Nephron progenitor cell (in vitro differentiated cells): ENCODE results near the gene ATN1.
A peak's percentile ranks its signal among the peaks of the same experiment; 100 is the strongest.
"Not testable (repeated sequence)": the region's sequence is repeated elsewhere in the genome, so short reads cannot be mapped to it uniquely, and the experiment has no call there.

Experiments used
- DNase-seq: peaks from one replicate; pipeline ENCODE4 v3.0.0; 2021
- H3K27ac Mint-ChIP-seq: 2 replicates; pipeline ENCODE4 v1.8.0; 2021; ENCODE audit warnings: mild to moderate bottlenecking, moderate library complexity, mixed read lengths
- H3K27me3 Mint-ChIP-seq: 2 replicates; pipeline ENCODE4 v1.8.0; 2021; ENCODE audit warnings: mild to moderate bottlenecking, low read depth, mixed read lengths; ENCODE audit not compliant: poor library complexity
- H3K36me3 Mint-ChIP-seq: 2 replicates; pipeline ENCODE4 v1.8.0; 2021; ENCODE audit warnings: low read depth, mixed read lengths
- H3K4me1 Mint-ChIP-seq: 2 replicates; pipeline ENCODE4 v1.8.0; 2021; ENCODE audit warnings: mixed read lengths
- H3K4me3 Mint-ChIP-seq: 2 replicates; pipeline ENCODE4 v1.8.0; 2021; ENCODE audit warnings: mild to moderate bottlenecking, moderate library complexity, mixed read lengths
- H3K9me3 Mint-ChIP-seq: 2 replicates; pipeline ENCODE4 v1.8.0; 2021; ENCODE audit warnings: mild to moderate bottlenecking, moderate library complexity, mixed read lengths
- CTCF ChIP-seq: fragments of 200-600 bp; sonication (generic); IDR thresholded peaks from 2 replicates; pipeline ENCODE4 v1.5.0; 2021; ENCODE audit warnings: antibody characterized with exemption

Gene ATN1

GRCh38 chr12:6888360-6888759 is 39.4 kb upstream of the ATN1 start:
- TF ChIP-seq CTCF = no peak
- H3K4me3 Mint-ChIP-seq = no peak overlapping the region
- H3K4me1 Mint-ChIP-seq = peaks cover 48% of the 10 kb centered on the region
- H3K27ac Mint-ChIP-seq = no peak overlapping the region
- H3K9me3 Mint-ChIP-seq = no peaks in the 10 kb centered on the region
- H3K27me3 Mint-ChIP-seq = no peaks in the 10 kb centered on the region
- no peak for DNase-seq
- peaks cover 8% of the 10 kb centered on the region for H3K36me3 Mint-ChIP-seq

GRCh38 chr12:6888794-6889193 is 39.0 kb upstream of the ATN1 start:
- not testable (repeated sequence) for H3K27me3 Mint-ChIP-seq, H3K4me3 Mint-ChIP-seq, H3K27ac Mint-ChIP-seq, H3K36me3 Mint-ChIP-seq, H3K9me3 Mint-ChIP-seq, DNase-seq
- H3K4me1 Mint-ChIP-seq = peaks cover 48% of the 10 kb centered on the region

- DNase-seq, H3K36me3 Mint-ChIP-seq, H3K9me3 Mint-ChIP-seq, H3K27me3 Mint-ChIP-seq: not testable (repeated sequence)
- Mint-ChIP-seq H3K4me3 (peak overlapping the region; percentile 79), H3K27ac (peak overlapping the region; percentile 99), H3K4me1 (peaks cover 40% of the 10 kb centered on the region)
These were observed 37.8 kb upstream of the ATN1 start for GRCh38 chr12:6889775-6890573.

- peak overlapping the region; percentile 79 for H3K4me3 Mint-ChIP-seq
- TF ChIP-seq CTCF = peak; percentile 76
- peak overlapping the region; percentile 99 for H3K27ac Mint-ChIP-seq
- no peaks in the 10 kb centered on the region for H3K36me3 Mint-ChIP-seq
- no peaks in the 10 kb centered on the region for H3K9me3 Mint-ChIP-seq
- H3K27me3 Mint-ChIP-seq = peaks cover 9% of the 10 kb centered on the region
- DNase-seq = peak; percentile 100
- peaks cover 33% of the 10 kb centered on the region for H3K4me1 Mint-ChIP-seq
These were observed 36.7 kb upstream of the ATN1 start for GRCh38 chr12:6890789-6891645.

- Mint-ChIP-seq H3K4me1 (peaks cover 28% of the 10 kb centered on the region), H3K4me3 (peak overlapping the region; percentile 79), H3K27ac (peak overlapping the region; percentile 74), H3K36me3 (no peaks in the 10 kb centered on the region), H3K9me3 (no peaks in the 10 kb centered on the region), H3K27me3 (peaks cover 9% of the 10 kb centered on the region)
- TF ChIP-seq CTCF = no peak
- DNase-seq = no peak
These were observed 36.1 kb upstream of the ATN1 start for GRCh38 chr12:6891646-6892001.

GRCh38 chr12:6892683-6893082 is 35.1 kb upstream of the ATN1 start:
- not testable (repeated sequence) for DNase-seq, H3K27ac Mint-ChIP-seq, H3K27me3 Mint-ChIP-seq, H3K9me3 Mint-ChIP-seq, H3K36me3 Mint-ChIP-seq
- H3K4me3 Mint-ChIP-seq = peak overlapping the region; percentile 24
- H3K4me1 Mint-ChIP-seq = peaks cover 28% of the 10 kb centered on the region

GRCh38 chr12:6894321-6894720 is 33.4 kb upstream of the ATN1 start:
- Mint-ChIP-seq H3K4me3 (no peak overlapping the region), H3K9me3 (no peaks in the 10 kb centered on the region), H3K27me3 (peaks cover 9% of the 10 kb centered on the region)

More at GRCh38 chr12:6894321-6894720, 33.4 kb upstream of the ATN1 start:
- H3K27ac Mint-ChIP-seq = no peak overlapping the region
- no peak for DNase-seq
- H3K4me1 Mint-ChIP-seq = peaks cover 24% of the 10 kb centered on the region
- no peak for TF ChIP-seq CTCF
- H3K36me3 Mint-ChIP-seq = no peaks in the 10 kb centered on the region
